ENCODE measurements around the gene PBX3.
A peak's percentile ranks its signal among the peaks of the same experiment; 100 is the strongest.

The PBX3 gene

DNA sequence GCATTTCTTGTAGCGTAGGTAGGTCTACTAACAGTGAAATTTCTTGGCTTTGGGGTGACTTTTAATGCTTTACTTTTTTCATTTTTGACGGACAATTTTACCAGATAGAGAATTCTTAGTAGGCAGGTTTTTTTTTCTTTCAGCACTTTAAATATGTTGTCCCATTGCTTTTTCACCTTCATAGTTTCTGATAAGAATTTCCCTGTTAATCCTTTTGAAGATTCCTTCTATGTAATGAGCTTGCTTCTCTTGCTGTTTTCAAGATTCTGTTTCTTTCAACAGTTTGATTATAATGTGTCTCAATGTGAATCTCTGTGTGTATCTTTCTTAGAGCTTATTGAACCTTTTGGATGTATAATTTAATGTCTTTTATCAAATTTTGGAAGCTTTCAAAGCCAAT is 35.5 kb downstream of the PBX3 start:
- DNase-seq (ENCODE audit: low spot score), result no peak
- no peak for TF ChIP-seq CTCF (IDR thresholded peaks at IDR 0.05; ENCODE audit: extremely low read depth, missing control alignments)

DNA sequence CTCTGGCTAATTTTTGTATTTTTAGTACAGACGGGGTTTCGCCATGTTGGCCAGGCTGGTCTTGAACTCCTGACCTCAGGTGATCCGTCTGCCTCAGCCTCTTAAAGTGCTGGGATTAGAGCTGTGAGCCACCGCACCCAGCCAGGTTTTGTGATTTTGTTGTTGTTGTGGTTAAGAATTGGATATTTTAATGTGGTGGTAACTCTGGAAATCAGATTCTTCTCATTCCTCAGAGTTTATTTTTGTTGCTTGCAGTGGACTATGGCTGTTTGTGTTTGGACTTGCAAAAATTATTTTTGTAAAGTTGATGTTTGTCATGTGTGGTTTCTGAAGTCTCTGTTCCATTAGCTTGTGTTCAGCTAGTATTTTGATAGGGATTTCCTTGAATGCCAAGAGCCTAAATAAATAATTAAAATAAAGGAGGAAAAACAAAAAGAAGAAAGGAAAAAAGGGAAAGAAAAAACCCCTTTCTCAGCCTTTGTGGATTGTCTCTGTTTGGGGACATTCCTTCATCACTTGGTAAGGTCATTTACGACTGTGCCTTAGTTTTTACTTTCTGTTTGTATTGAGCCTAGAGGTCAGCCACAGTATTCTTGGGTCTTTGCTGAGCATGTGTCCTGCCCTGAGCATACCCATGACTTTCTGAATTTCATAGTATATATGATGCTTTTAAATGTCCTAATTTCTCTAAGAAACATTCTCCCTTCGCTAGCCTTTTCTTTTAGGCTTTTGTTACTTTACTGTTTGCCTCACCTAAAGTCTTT is 37.3 kb downstream of the PBX3 start:
- no peak for DNase-seq (ENCODE audit: low spot score)
- TF ChIP-seq CTCF (IDR thresholded peaks at IDR 0.05; ENCODE audit: extremely low read depth, missing control alignments), result no peak

- TF ChIP-seq CTCF (IDR thresholded peaks at IDR 0.05; ENCODE audit: extremely low read depth, missing control alignments), result no peak
- DNase-seq (ENCODE audit: low spot score), result no peak
Measured at GRCh38 chr9:125785248-125785751, 38.1 kb downstream of the PBX3 start.

- no peak for TF ChIP-seq CTCF (IDR thresholded peaks at IDR 0.05; ENCODE audit: extremely low read depth, missing control alignments)
- no peak for DNase-seq (ENCODE audit: low spot score)
Measured at GRCh38 chr9:125787715-125788114, 40.5 kb downstream of the PBX3 start.

- DNase-seq (ENCODE audit: low spot score), result peak; percentile 18
- TF ChIP-seq CTCF (IDR thresholded peaks at IDR 0.05; ENCODE audit: extremely low read depth, missing control alignments), result no peak
Measured at GRCh38 chr9:125789196-125789595, 42.0 kb downstream of the PBX3 start.

GRCh38 chr9:125794708-125795107 is 47.5 kb downstream of the PBX3 start:
- no peak for DNase-seq (ENCODE audit: low spot score)
- no peak for TF ChIP-seq CTCF (IDR thresholded peaks at IDR 0.05; ENCODE audit: extremely low read depth, missing control alignments)

- no peak for DNase-seq (ENCODE audit: low spot score)
- TF ChIP-seq CTCF (IDR thresholded peaks at IDR 0.05; ENCODE audit: extremely low read depth, missing control alignments), result no peak
Measured at GRCh38 chr9:125795970-125796596, 48.9 kb downstream of the PBX3 start.

All from GM20000 (cell line).